Measurements from ENCODE around the gene BCORL1.

- TF ChIP-seq EZH2phosphoT487 (IDR thresholded peaks at IDR 0.05; ENCODE audit: borderline replicate concordance) (no peak), POLR2A (IDR thresholded peaks at IDR 0.05; ENCODE audit: borderline replicate concordance, extremely low read depth, insufficient read depth, insufficient read length) (no peak), CTCF (IDR thresholded peaks at IDR 0.05 in 2 of 3, conservative IDR thresholded peaks at IDR 0.05 in 1 of 3; ENCODE audit: borderline replicate concordance in 1 of 3, insufficient read depth in 1 of 3, low read depth in 2 of 3, low read length in 2 of 3) (no peak), POLR2AphosphoS5 (IDR thresholded peaks at IDR 0.05; ENCODE audit: low read depth, low read length) (no peak), EZH2 (IDR thresholded peaks at IDR 0.05) (no peak), CBX3 (IDR thresholded peaks at IDR 0.05; ENCODE audit: low read depth) (no peak), YY1 (IDR thresholded peaks at IDR 0.05; ENCODE audit: extremely low read depth, insufficient replicate concordance, low read depth, low read length) (no peak), ATF3 (IDR thresholded peaks at IDR 0.05) (no peak), SRF (IDR thresholded peaks at IDR 0.05; ENCODE audit: low read depth) (no peak), SP1 (IDR thresholded peaks at IDR 0.05; ENCODE audit: low read depth) (no peak), SIN3A (IDR thresholded peaks at IDR 0.05; ENCODE audit: low read depth) (no peak), JUND (IDR thresholded peaks at IDR 0.05) (no peak), EGR1 (IDR thresholded peaks at IDR 0.05; ENCODE audit: low read depth) (no peak), MAX (IDR thresholded peaks at IDR 0.05) (no peak)
These were observed 28.6 kb upstream of the BCORL1 start for GRCh38 chrX:129953881-129954280.
